Neural cell (in vitro differentiated cells): ENCODE measurements around the gene INSIG2. TPM values are rescaled to one million over a fixed set of nuclear protein-coding genes. Genes with fewer than 3 reads are reported as not detected.

ENCODE experiments used
- H2AFZ ChIP-seq: fragments of 200-600, 300-800 bp; sonication (generic), shearing (Covaris generic); 2 replicates; pipeline ENCODE4 v1.6.0; 2014; ENCODE audit warnings: low read depth, mild to moderate bottlenecking, antibody characterized with exemption, low read length, moderate library complexity
- H3F3A ChIP-seq: fragments of 200-600 bp; shearing (Covaris generic); 2 replicates; pipeline ENCODE4 v1.6.1; 2016; ENCODE audit warnings: mild to moderate bottlenecking, moderate library complexity, mixed read lengths, antibody characterized with exemption, low read length; ENCODE audit not compliant: insufficient read depth, poor library complexity, severe bottlenecking
- H3K27ac ChIP-seq: fragments of 200-600, 300-800 bp; sonication (generic), shearing (Covaris generic); 2 replicates; pipeline ENCODE4 v1.5.1; 2014; ENCODE audit warnings: mild to moderate bottlenecking, low read length, moderate library complexity
- H3K27me3 ChIP-seq: fragments of 300-800, 200-600 bp; sonication (generic), shearing (Covaris generic); 2 replicates; pipeline ENCODE4 v1.6.0; 2014; ENCODE audit warnings: mild to moderate bottlenecking, low read depth, low read length, moderate library complexity; ENCODE audit not compliant: insufficient read depth
- H3K36me3 ChIP-seq: fragments of 300-800, 200-600 bp; sonication (generic), shearing (Covaris generic); 2 replicates; pipeline ENCODE4 v1.5.1; 2014; ENCODE audit warnings: mild to moderate bottlenecking, antibody characterized with exemption, low read length, moderate library complexity; ENCODE audit not compliant: insufficient read depth
- H3K4me2 ChIP-seq: fragments of 300-800, 200-600 bp; sonication (generic), shearing (Covaris generic); 2 replicates; pipeline ENCODE4 v1.6.0; 2014; ENCODE audit warnings: mild to moderate bottlenecking, low read length
- H3K4me3 ChIP-seq: fragments of 300-800, 200-600 bp; sonication (generic), shearing (Covaris generic); 2 replicates; pipeline ENCODE4 v1.5.1; 2014; ENCODE audit warnings: mild to moderate bottlenecking, low read length, moderate library complexity
- H3K79me2 ChIP-seq: fragments of 200-600 bp; shearing (Covaris generic); replicated peaks from 2 replicates; pipeline ENCODE4 v1.6.0; 2014; ENCODE audit warnings: mild to moderate bottlenecking, low read length, moderate library complexity; ENCODE audit not compliant: insufficient read depth
- H3K9ac ChIP-seq: fragments of 300-800, 200-600 bp; sonication (generic), shearing (Covaris generic); 2 replicates; pipeline ENCODE4 v1.6.1; 2016; ENCODE audit warnings: mild to moderate bottlenecking, low read length, mixed read lengths
- H3K9me2 ChIP-seq: fragments of 200-600 bp; shearing (Covaris generic); 2 replicates; pipeline ENCODE4 v1.6.1; 2016; ENCODE audit warnings: mild to moderate bottlenecking, low read length, mixed read lengths; ENCODE audit not compliant: insufficient read depth
- H3K9me3 ChIP-seq: fragments of 200-600, 300-800 bp; sonication (generic), shearing (Covaris generic); 2 replicates; pipeline ENCODE4 v1.6.1; 2016; ENCODE audit warnings: mild to moderate bottlenecking, mixed run types, low read length, moderate library complexity, mixed read lengths
- H4K20me1 ChIP-seq: fragments of 200-600 bp; shearing (Covaris generic); 2 replicates; pipeline ENCODE4 v1.6.1; 2016; ENCODE audit warnings: mild to moderate bottlenecking, mixed run types; ENCODE audit not compliant: insufficient read depth
- EP300 ChIP-seq: fragments of 450-650 bp; conservative IDR thresholded peaks from 2 replicates; pipeline ENCODE4 v1.6.1; 2014; ENCODE audit warnings: antibody characterized with exemption, mild to moderate bottlenecking, moderate library complexity; ENCODE audit not compliant: poor library complexity, severe bottlenecking
- EZH2 ChIP-seq: fragments of 200-600, 300-800 bp; shearing (Covaris generic), sonication (generic); IDR thresholded peaks from 2 replicates; pipeline ENCODE4 v1.6.1; 2014; ENCODE audit warnings: antibody characterized with exemption, low read length, borderline replicate concordance, mild to moderate bottlenecking; ENCODE audit not compliant: insufficient read depth, poor library complexity, severe bottlenecking
- MXI1 ChIP-seq: fragments of 450-650 bp; conservative IDR thresholded peaks from 2 replicates; pipeline ENCODE4 v1.6.1; 2014; ENCODE audit warnings: antibody characterized with exemption, mild to moderate bottlenecking; ENCODE audit not compliant: poor library complexity, severe bottlenecking
- POLR2AphosphoS5 ChIP-seq: IDR thresholded peaks from 2 replicates; pipeline ENCODE4 v1.6.1; 2012
- RAD21 ChIP-seq: fragments of 450-650 bp; conservative IDR thresholded peaks from 2 replicates; pipeline ENCODE4 v1.6.1; 2014; ENCODE audit warnings: antibody characterized with exemption, mild to moderate bottlenecking, moderate library complexity
- SMC3 ChIP-seq: fragments of 450-650 bp; conservative IDR thresholded peaks from 2 replicates; pipeline ENCODE4 v1.6.1; 2014; ENCODE audit warnings: antibody characterized with exemption, mild to moderate bottlenecking, moderate library complexity; ENCODE audit not compliant: poor library complexity
- TAF1 ChIP-seq: IDR thresholded peaks from 2 replicates; pipeline ENCODE4 v1.6.1; 2012; ENCODE audit warnings: low read depth
- polyA plus RNA-seq: library from polyadenylated mRNA; depleted of rRNA; stranded (reverse); fragments of >200 nt; gene quantifications from 2 replicates; pipeline ENCODE4 v1.2.3, GENCODE V29; 2014
- TF ChIP-seq, protein P1 (sequence below): fragments of 450-650 bp; IDR thresholded peaks from 2 replicates; pipeline ENCODE4 v1.5.1; 2014; ENCODE audit warnings: antibody characterized with exemption, mild to moderate bottlenecking, moderate library complexity; ENCODE audit not compliant: poor library complexity, severe bottlenecking
- TF ChIP-seq, protein P2 (sequence below): IDR thresholded peaks from 2 replicates; pipeline ENCODE4 v1.6.1; 2012; ENCODE audit warnings: borderline replicate concordance

The INSIG2 gene
- polyA plus RNA-seq, 1 donor from 2014 or later, result 30.3 TPM

DNA sequence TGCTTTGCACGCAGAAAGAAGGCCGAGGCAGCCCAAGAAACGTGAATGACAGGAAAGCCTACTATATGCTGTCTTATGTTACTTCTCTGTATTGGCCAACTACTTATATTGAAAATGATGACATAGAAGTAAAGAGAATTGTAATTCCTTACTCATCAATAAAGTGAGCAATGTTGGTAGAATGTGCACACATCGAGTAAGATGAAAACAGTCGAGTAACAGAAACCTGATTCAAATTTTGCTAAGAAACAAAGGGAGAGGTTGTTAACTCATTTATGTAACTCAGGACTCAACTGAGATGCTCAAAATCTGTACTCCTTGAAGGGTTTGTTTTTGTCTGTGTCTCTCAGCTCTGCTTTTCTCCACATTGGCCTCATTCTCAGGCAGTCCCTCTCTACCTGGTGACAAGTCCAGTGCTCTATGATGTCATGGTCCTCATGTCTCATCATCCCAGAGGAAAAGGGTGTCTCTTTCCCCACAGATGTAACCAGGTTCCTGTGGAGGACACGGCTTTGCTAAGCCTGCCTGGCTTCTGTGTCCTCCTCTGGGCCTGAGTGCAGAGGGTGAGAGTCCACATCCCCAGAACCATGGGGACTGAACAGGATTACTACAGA lies 44.1 kb upstream of the INSIG2 start:
- Histone ChIP-seq H3K4me2 (no peak overlapping the region), H3F3A (no peaks in the 10 kb centered on the region), H3K9ac (no peak overlapping the region), H4K20me1 (no peaks in the 10 kb centered on the region), H3K79me2 (no peaks in the 10 kb centered on the region), H3K27ac (no peak overlapping the region), H2AFZ (no peak overlapping the region), H3K4me3 (no peak overlapping the region), H3K27me3 (peaks cover 4% of the 10 kb centered on the region), H3K36me3 (no peaks in the 10 kb centered on the region), H3K9me2 (no peaks in the 10 kb centered on the region), H3K9me3 (no peaks in the 10 kb centered on the region)
- TF ChIP-seq EP300 (no peak), SMC3 (no peak), TAF1 (no peak), POLR2AphosphoS5 (no peak), MXI1 (no peak), EZH2 (no peak), RAD21 (no peak)
- TF ChIP-seq, protein P1, sequence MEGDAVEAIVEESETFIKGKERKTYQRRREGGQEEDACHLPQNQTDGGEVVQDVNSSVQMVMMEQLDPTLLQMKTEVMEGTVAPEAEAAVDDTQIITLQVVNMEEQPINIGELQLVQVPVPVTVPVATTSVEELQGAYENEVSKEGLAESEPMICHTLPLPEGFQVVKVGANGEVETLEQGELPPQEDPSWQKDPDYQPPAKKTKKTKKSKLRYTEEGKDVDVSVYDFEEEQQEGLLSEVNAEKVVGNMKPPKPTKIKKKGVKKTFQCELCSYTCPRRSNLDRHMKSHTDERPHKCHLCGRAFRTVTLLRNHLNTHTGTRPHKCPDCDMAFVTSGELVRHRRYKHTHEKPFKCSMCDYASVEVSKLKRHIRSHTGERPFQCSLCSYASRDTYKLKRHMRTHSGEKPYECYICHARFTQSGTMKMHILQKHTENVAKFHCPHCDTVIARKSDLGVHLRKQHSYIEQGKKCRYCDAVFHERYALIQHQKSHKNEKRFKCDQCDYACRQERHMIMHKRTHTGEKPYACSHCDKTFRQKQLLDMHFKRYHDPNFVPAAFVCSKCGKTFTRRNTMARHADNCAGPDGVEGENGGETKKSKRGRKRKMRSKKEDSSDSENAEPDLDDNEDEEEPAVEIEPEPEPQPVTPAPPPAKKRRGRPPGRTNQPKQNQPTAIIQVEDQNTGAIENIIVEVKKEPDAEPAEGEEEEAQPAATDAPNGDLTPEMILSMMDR, result no peak
- TF ChIP-seq, protein P2, sequence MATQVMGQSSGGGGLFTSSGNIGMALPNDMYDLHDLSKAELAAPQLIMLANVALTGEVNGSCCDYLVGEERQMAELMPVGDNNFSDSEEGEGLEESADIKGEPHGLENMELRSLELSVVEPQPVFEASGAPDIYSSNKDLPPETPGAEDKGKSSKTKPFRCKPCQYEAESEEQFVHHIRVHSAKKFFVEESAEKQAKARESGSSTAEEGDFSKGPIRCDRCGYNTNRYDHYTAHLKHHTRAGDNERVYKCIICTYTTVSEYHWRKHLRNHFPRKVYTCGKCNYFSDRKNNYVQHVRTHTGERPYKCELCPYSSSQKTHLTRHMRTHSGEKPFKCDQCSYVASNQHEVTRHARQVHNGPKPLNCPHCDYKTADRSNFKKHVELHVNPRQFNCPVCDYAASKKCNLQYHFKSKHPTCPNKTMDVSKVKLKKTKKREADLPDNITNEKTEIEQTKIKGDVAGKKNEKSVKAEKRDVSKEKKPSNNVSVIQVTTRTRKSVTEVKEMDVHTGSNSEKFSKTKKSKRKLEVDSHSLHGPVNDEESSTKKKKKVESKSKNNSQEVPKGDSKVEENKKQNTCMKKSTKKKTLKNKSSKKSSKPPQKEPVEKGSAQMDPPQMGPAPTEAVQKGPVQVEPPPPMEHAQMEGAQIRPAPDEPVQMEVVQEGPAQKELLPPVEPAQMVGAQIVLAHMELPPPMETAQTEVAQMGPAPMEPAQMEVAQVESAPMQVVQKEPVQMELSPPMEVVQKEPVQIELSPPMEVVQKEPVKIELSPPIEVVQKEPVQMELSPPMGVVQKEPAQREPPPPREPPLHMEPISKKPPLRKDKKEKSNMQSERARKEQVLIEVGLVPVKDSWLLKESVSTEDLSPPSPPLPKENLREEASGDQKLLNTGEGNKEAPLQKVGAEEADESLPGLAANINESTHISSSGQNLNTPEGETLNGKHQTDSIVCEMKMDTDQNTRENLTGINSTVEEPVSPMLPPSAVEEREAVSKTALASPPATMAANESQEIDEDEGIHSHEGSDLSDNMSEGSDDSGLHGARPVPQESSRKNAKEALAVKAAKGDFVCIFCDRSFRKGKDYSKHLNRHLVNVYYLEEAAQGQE, result no peak

DNA sequence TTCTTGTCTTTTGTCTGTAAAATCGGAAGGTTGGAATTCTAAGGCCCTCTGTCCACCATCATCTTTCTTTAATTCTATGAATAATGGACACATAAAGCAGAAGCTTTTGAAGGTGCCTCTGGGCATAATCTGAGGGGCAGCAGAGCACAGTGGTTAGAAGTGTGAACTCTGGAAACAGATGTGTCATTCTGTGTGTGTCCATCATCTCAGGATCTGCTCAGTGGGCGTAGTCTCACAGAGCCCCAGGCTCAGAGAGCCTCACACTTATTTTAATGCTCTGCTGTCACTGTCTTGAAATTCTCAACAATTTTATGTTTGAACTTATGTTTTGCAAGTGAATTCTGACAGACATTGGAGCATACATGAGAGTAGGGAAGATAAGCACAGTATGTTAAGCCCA lies 43.4 kb upstream of the INSIG2 start:
- Histone ChIP-seq H3K9me3 (no peaks in the 10 kb centered on the region), H3K27me3 (peaks cover 4% of the 10 kb centered on the region), H3K36me3 (no peaks in the 10 kb centered on the region), H4K20me1 (no peaks in the 10 kb centered on the region), H2AFZ (no peak overlapping the region), H3K4me2 (no peak overlapping the region), H3K4me3 (no peak overlapping the region), H3K27ac (no peak overlapping the region), H3K79me2 (no peaks in the 10 kb centered on the region), H3F3A (no peaks in the 10 kb centered on the region), H3K9me2 (no peaks in the 10 kb centered on the region), H3K9ac (no peak overlapping the region)
- TF ChIP-seq RAD21 (no peak), POLR2AphosphoS5 (no peak), SMC3 (no peak), MXI1 (no peak), EZH2 (no peak), EP300 (no peak), TAF1 (no peak)
- TF ChIP-seq, protein P2, result no peak
- TF ChIP-seq, protein P1, result no peak
